ENCODE data around the gene BLOC1S1.

The BLOC1S1 gene

GRCh38 chr12:55712700-55713415, 3.0 kb upstream of the BLOC1S1 start:
- no peak for DNase-seq

GRCh38 chr12:55713721-55714120, 2.1 kb upstream of the BLOC1S1 start:
- DNase-seq = no peak

- DNase-seq = no peak
Measured at GRCh38 chr12:55715169-55715764, 579 bp upstream of the BLOC1S1 start.

- DNase-seq = no peak
Measured at GRCh38 chr12:55716582-55716957, 724 bp downstream of the BLOC1S1 start.

GRCh38 chr12:55717011-55718007, 1.5 kb downstream of the BLOC1S1 start:
- DNase-seq = no peak

GRCh38 chr12:55718015-55718414, 2.2 kb downstream of the BLOC1S1 start:
- no peak for DNase-seq

GRCh38 chr12:55718624-55719275, 2.9 kb downstream of the BLOC1S1 start:
- DNase-seq = no peak

- DNase-seq = no peak
Measured at GRCh38 chr12:55719371-55719770, 3.5 kb downstream of the BLOC1S1 start.

GRCh38 chr12:55720071-55720564, 4.3 kb downstream of the BLOC1S1 start, which contains the start of gene RDH5:
Gene RDH5 (plus strand): TSS chr12:55720393. CDS start chr12:55721185, 792 bp downstream.
- no peak for DNase-seq

GRCh38 chr12:55720894-55721444, 5.1 kb downstream of the BLOC1S1 start:
- DNase-seq = no peak

GRCh38 chr12:55721601-55722213, 5.9 kb downstream of the BLOC1S1 start:
- no peak for DNase-seq

GRCh38 chr12:55722948-55723347, 7.1 kb downstream of the BLOC1S1 start:
- no peak for DNase-seq

- DNase-seq = no peak
Measured at GRCh38 chr12:55723516-55724225, 7.8 kb downstream of the BLOC1S1 start.

- DNase-seq = peak; percentile 27
Measured at GRCh38 chr12:55724226-55724939, 8.5 kb downstream of the BLOC1S1 start.

GRCh38 chr12:55724940-55725309, 9.1 kb downstream of the BLOC1S1 start:
- DNase-seq = no peak

GRCh38 chr12:55725556-55725955, 9.7 kb downstream of the BLOC1S1 start:
- no peak for DNase-seq

GRCh38 chr12:55726971-55727370, 11.1 kb downstream of the BLOC1S1 start:
- no peak for DNase-seq

- DNase-seq = no peak
Measured at GRCh38 chr12:55727643-55728185, 11.9 kb downstream of the BLOC1S1 start.

- peak; percentile 81 for DNase-seq
Measured at GRCh38 chr12:55728186-55728938, 12.5 kb downstream of the BLOC1S1 start.

All from NCI-H774 (cell line).